Keratinocyte (primary cell): ENCODE measurements around the gene TRAF3IP1. TPM values are rescaled to one million over a fixed set of nuclear protein-coding genes. Genes with fewer than 3 reads are reported as not detected.

Source experiments
- DNase-seq: peaks from one replicate; pipeline ENCODE4 v3.0.0-alpha.2; 2011; ENCODE audit warnings: low read depth, missing footprints, low spot score
- FAIRE-seq: peaks from 2 replicates; lab custom pipeline; 2011; peaks lifted over from hg19 to GRCh38; lab: Jason Lieb, UNC
- H2AFZ ChIP-seq: 2 replicates; pipeline ENCODE4 v1.6.0; 2012; ENCODE audit warnings: low read length, control low read depth, inconsistent platforms; ENCODE audit not compliant: control insufficient read depth
- H3K27ac ChIP-seq: 2 replicates; pipeline ENCODE4 v1.5.1; 2011; ENCODE audit warnings: low read length; ENCODE audit not compliant: control insufficient read depth, insufficient read depth
- H3K27me3 ChIP-seq: 3 replicates; pipeline ENCODE4 v1.6.0; 2011; ENCODE audit warnings: low read length; ENCODE audit not compliant: control insufficient read depth, insufficient read depth; ENCODE audit errors: extremely low read depth
- H3K36me3 ChIP-seq, 2 experiments: 2 replicates in 1 of 2; 3 replicates in 1 of 2; pipeline ENCODE4 v1.5.1; 2011; ENCODE audit warnings: low read length in 2 of 2, mild to moderate bottlenecking in 1 of 2; ENCODE audit not compliant: control insufficient read depth in 2 of 2, insufficient read depth in 2 of 2; ENCODE audit errors: extremely low read depth in 1 of 2
- H3K4me1 ChIP-seq: 3 replicates; pipeline ENCODE4 v1.5.1; 2011; ENCODE audit warnings: low read length; ENCODE audit not compliant: control insufficient read depth, insufficient read depth; ENCODE audit errors: extremely low read depth
- H3K4me2 ChIP-seq: 3 replicates; pipeline ENCODE4 v1.6.0; 2011; ENCODE audit warnings: low read depth, low read length; ENCODE audit not compliant: control insufficient read depth, insufficient read depth; ENCODE audit errors: extremely low read depth
- H3K4me3 ChIP-seq, 3 experiments: fragments of 200-600 bp in 1 of 3; sonication (generic) in 1 of 3; 2 replicates in 2 of 3; 3 replicates in 1 of 3; pipeline ENCODE4 v1.5.1; 2011 to 2016; ENCODE audit warnings: low read length in 3 of 3, mild to moderate bottlenecking in 3 of 3, control low read depth in 2 of 3, inconsistent platforms in 1 of 3, low read depth in 1 of 3, mixed read lengths in 1 of 3, mixed run types in 1 of 3, moderate library complexity in 1 of 3; ENCODE audit not compliant: control insufficient read depth in 2 of 3, insufficient read depth in 2 of 3; ENCODE audit errors: extremely low read depth in 1 of 3
- H3K79me2 ChIP-seq: 2 replicates; pipeline ENCODE4 v1.6.0; 2012; ENCODE audit warnings: low read length; ENCODE audit not compliant: control insufficient read depth, insufficient read depth
- H3K9ac ChIP-seq: 3 replicates; pipeline ENCODE4 v1.6.0; 2011; ENCODE audit warnings: low read length; ENCODE audit not compliant: control insufficient read depth, insufficient read depth; ENCODE audit errors: extremely low read depth
- H3K9me1 ChIP-seq: 3 replicates; pipeline ENCODE4 v1.6.0; 2011; ENCODE audit warnings: low read length; ENCODE audit not compliant: control insufficient read depth, insufficient read depth; ENCODE audit errors: extremely low read depth
- H3K9me3 ChIP-seq: 2 replicates; pipeline ENCODE4 v1.5.1; 2012; ENCODE audit warnings: low read depth, low read length; ENCODE audit not compliant: control insufficient read depth
- H4K20me1 ChIP-seq: 3 replicates; pipeline ENCODE4 v1.6.0; 2011; ENCODE audit warnings: low read length; ENCODE audit not compliant: control insufficient read depth, insufficient read depth; ENCODE audit errors: extremely low read depth
- CTCF ChIP-seq, 3 experiments: IDR thresholded peaks in 1 of 3; conservative IDR thresholded peaks in 1 of 3; optimal IDR thresholded peaks in 1 of 3; 2 replicates in 2 of 3; 3 replicates in 1 of 3; pipeline versions ENCODE3 to v1.5.1; 2011; ENCODE audit warnings: low read length in 3 of 3, mild to moderate bottlenecking in 3 of 3, moderate library complexity in 2 of 3, control low read depth in 1 of 3, inconsistent platforms in 1 of 3; ENCODE audit not compliant: insufficient read depth in 2 of 3; ENCODE audit errors: extremely low read depth in 1 of 3
- EZH2 ChIP-seq: IDR thresholded peaks from one replicate; pipeline ENCODE4 v1.6.1; 2012; ENCODE audit warnings: inconsistent platforms, mild to moderate bottlenecking, low read length, moderate library complexity
- dilution Hi-C: fragments of 300-500 bp; cut with MboI; formaldehyde crosslinking; loops from one replicate; pipeline ENCODE4 v1.7.0; 2020; ENCODE audit warnings: low sequenced_read_pairs; ENCODE audit not compliant: extremely low pct_ligation_motif_present
- polyA plus RNA-seq, 5 experiments: library from polyadenylated mRNA; depleted of rRNA in 3 of 5; stranded (reverse) in 3 of 5; stranded (forward) in 1 of 5; unstranded in 1 of 5; fragments of >200 nt; gene quantifications; 1 replicate in 1 of 5; 2 replicates in 3 of 5; 3 replicates in 1 of 5; pipeline versions ENCODE4 v1.2.1 to v1.2.3, GENCODE V29; 2011 to 2012; ENCODE audit warnings: missing spikeins in 2 of 5, low read depth in 1 of 5, low replicate concordance in 1 of 5

The TRAF3IP1 gene
- polyA plus RNA-seq, 1 donor (not counting 4 experiments of a cell fraction or from before 2014, with no cell fraction given) = 7.0 TPM

- H4K20me1 ChIP-seq = no peaks in the 10 kb centered on the region
- H3K36me3 ChIP-seq = peaks cover 0 to 9% of the 10 kb centered on the region in 2 experiments
- H3K4me1 ChIP-seq = no peaks in the 10 kb centered on the region
- no peak overlapping the region for H3K27ac ChIP-seq
- dilution Hi-C loops = no loop called here
- H3K9me1 ChIP-seq = no peaks in the 10 kb centered on the region
- no peak overlapping the region for H2AFZ ChIP-seq
- no peak overlapping the region for H3K9ac ChIP-seq
- H3K4me3 ChIP-seq = no peak overlapping the region
- H3K9me3 ChIP-seq = no peaks in the 10 kb centered on the region
- FAIRE-seq = no peak
- no peaks in the 10 kb centered on the region for H3K27me3 ChIP-seq
- no peak for DNase-seq
- no peak overlapping the region for H3K4me2 ChIP-seq
- H3K79me2 ChIP-seq = no peaks in the 10 kb centered on the region
- no peak for TF ChIP-seq CTCF (optimal IDR thresholded peaks at IDR 0.05 in 1 of 3, IDR thresholded peaks at IDR 0.05 in 1 of 3, conservative IDR thresholded peaks at IDR 0.05 in 1 of 3; ENCODE audit: extremely low read depth in 1 of 3, insufficient read depth in 2 of 3, low read length in 3 of 3)
These were observed 38.5 kb downstream of the TRAF3IP1 start for GRCh38 chr2:238358769-238359168.

GRCh38 chr2:238359403-238359802, 39.1 kb downstream of the TRAF3IP1 start:
- FAIRE-seq = no peak
- TF ChIP-seq CTCF (optimal IDR thresholded peaks at IDR 0.05 in 1 of 3, IDR thresholded peaks at IDR 0.05 in 1 of 3, conservative IDR thresholded peaks at IDR 0.05 in 1 of 3; ENCODE audit: extremely low read depth in 1 of 3, insufficient read depth in 2 of 3, low read length in 3 of 3) = no peak
- no peak for TF ChIP-seq EZH2

More at GRCh38 chr2:238359403-238359802, 39.1 kb downstream of the TRAF3IP1 start:
- DNase-seq = no peak
- no peaks in the 10 kb centered on the region for H3K27me3 ChIP-seq
- no peaks in the 10 kb centered on the region for H3K4me1 ChIP-seq
- no peak overlapping the region for H3K4me2 ChIP-seq
- H3K79me2 ChIP-seq = no peaks in the 10 kb centered on the region
- peaks cover 0 to 7% of the 10 kb centered on the region in 2 experiments for H3K36me3 ChIP-seq
- no peaks in the 10 kb centered on the region for H4K20me1 ChIP-seq
- H2AFZ ChIP-seq = no peak overlapping the region
- H3K9me1 ChIP-seq = no peaks in the 10 kb centered on the region
- H3K9me3 ChIP-seq = no peaks in the 10 kb centered on the region
- H3K27ac ChIP-seq = no peak overlapping the region
- dilution Hi-C loops = no loop called here
- H3K9ac ChIP-seq = no peak overlapping the region
- H3K4me3 ChIP-seq = no peak overlapping the region
